WTC11 (cell line): ENCODE data around the gene TRIM60. TPM values are rescaled to one million over a fixed set of nuclear protein-coding genes. Genes with fewer than 3 reads are reported as not detected.

Experiments
- ATAC-seq: fragments of 200-7000 bp; cut with Tn5 transposase; 2 replicates; pipeline ENCODE4 v1.10.0; 2021; ENCODE audit warnings: mild to moderate bottlenecking, moderate library complexity
- CTCF ChIA-PET: fragments of 300-600 bp; sonication (Branson Sonifier 250); formaldehyde crosslinking; loops from one replicate; lab custom pipeline; 2021; ENCODE audit warnings: antibody characterized with exemption; lab: Charles Lee
- POLR2A ChIA-PET: fragments of 350-600 bp; sonication (Branson Sonifier 250); formaldehyde crosslinking; loops from one replicate; lab custom pipeline; 2021; ENCODE audit warnings: antibody characterized with exemption; lab: Charles Lee
- DNase-seq: peaks from one replicate; pipeline ENCODE4 v3.0.0; 2021; ENCODE audit warnings: low spot score
- H3K27ac Mint-ChIP-seq: 2 replicates; pipeline ENCODE4 v1.8.0; 2021; ENCODE audit warnings: mixed read lengths
- H3K27me3 Mint-ChIP-seq: 2 replicates; pipeline ENCODE4 v1.8.0; 2021; ENCODE audit warnings: low read depth, mild to moderate bottlenecking, moderate library complexity, mixed read lengths
- H3K36me3 Mint-ChIP-seq: 2 replicates; pipeline ENCODE4 v1.8.0; 2021; ENCODE audit warnings: mixed read lengths
- H3K4me1 Mint-ChIP-seq: 2 replicates; pipeline ENCODE4 v1.8.0; 2022; ENCODE audit warnings: mixed read lengths
- H3K4me3 Mint-ChIP-seq: 2 replicates; pipeline ENCODE4 v1.8.0; 2021; ENCODE audit warnings: mild to moderate bottlenecking, moderate library complexity, mixed read lengths
- H3K9me3 Mint-ChIP-seq: 2 replicates; pipeline ENCODE4 v1.8.0; 2021; ENCODE audit warnings: mixed read lengths
- ETV6 ChIP-seq: sonication (generic); formaldehyde crosslinking; IDR thresholded peaks from 2 replicates; pipeline ENCODE4 v1.8.1; 2022; ENCODE audit warnings: mild to moderate bottlenecking, missing genetic modification reagents
- GTF2I ChIP-seq: fragments of 250-450 bp; sonication (Bioruptor Pico); conservative IDR thresholded peaks from 2 replicates; pipeline ENCODE4 v1.4.0; 2021; ENCODE audit warnings: mild to moderate bottlenecking
- JAZF1 ChIP-seq: fragments of 250-450 bp; sonication (Bioruptor Pico); IDR thresholded peaks from 2 replicates; pipeline ENCODE4 v1.9.0; 2021; ENCODE audit warnings: moderate library complexity, mild to moderate bottlenecking, inconsistent platforms
- MYBL2 ChIP-seq: sonication (generic); formaldehyde crosslinking; IDR thresholded peaks from 2 replicates; pipeline ENCODE4 v1.8.1; 2023; ENCODE audit warnings: mild to moderate bottlenecking, moderate library complexity, missing genetic modification reagents
- NFE2L1 ChIP-seq: sonication (generic); formaldehyde crosslinking; IDR thresholded peaks from 2 replicates; pipeline ENCODE4 v1.8.1; 2023; ENCODE audit warnings: missing genetic modification reagents
- NFYB ChIP-seq: sonication (generic); formaldehyde crosslinking; conservative IDR thresholded peaks from 2 replicates; pipeline ENCODE4 v1.8.0; 2022; ENCODE audit warnings: low read depth, missing genetic modification reagents
- RELA ChIP-seq: sonication (generic); formaldehyde crosslinking; IDR thresholded peaks from 2 replicates; pipeline ENCODE4 v1.8.1; 2022; ENCODE audit warnings: missing genetic modification reagents, mild to moderate bottlenecking, borderline replicate concordance
- SMAD3 ChIP-seq: sonication (generic); formaldehyde crosslinking; IDR thresholded peaks from 2 replicates; pipeline ENCODE4 v1.8.0; 2022; ENCODE audit warnings: missing genetic modification reagents, mild to moderate bottlenecking, borderline replicate concordance
- ZNF138 ChIP-seq: sonication (generic); formaldehyde crosslinking; conservative IDR thresholded peaks from 2 replicates; pipeline ENCODE4 v1.8.1; 2022; ENCODE audit warnings: mild to moderate bottlenecking, moderate library complexity, missing genetic modification reagents
- ZNF232 ChIP-seq: sonication (generic); formaldehyde crosslinking; IDR thresholded peaks from 2 replicates; pipeline ENCODE4 v1.8.0; 2022; ENCODE audit warnings: mild to moderate bottlenecking, missing genetic modification reagents
- ZNF263 ChIP-seq: sonication (generic); formaldehyde crosslinking; IDR thresholded peaks from 2 replicates; pipeline ENCODE4 v1.8.1; 2022; ENCODE audit warnings: low read depth, mild to moderate bottlenecking, moderate library complexity, missing genetic modification reagents
- ZNF423 ChIP-seq: fragments of 250-450 bp; sonication (Bioruptor Pico); IDR thresholded peaks from 2 replicates; pipeline ENCODE4 v2.1.2; 2022; ENCODE audit warnings: mild to moderate bottlenecking, moderate library complexity
- total RNA-seq: library from RNA; stranded (reverse); gene quantifications from 3 replicates; pipeline ENCODE4 v1.2.3, GENCODE V29; 2021
- TF ChIP-seq, protein P1 (sequence below): sonication (generic); formaldehyde crosslinking; IDR thresholded peaks from 2 replicates; pipeline ENCODE4 v1.8.0; 2023; ENCODE audit warnings: mild to moderate bottlenecking, missing genetic modification reagents
- TF ChIP-seq, protein P2 (sequence below): sonication (generic); formaldehyde crosslinking; IDR thresholded peaks from 2 replicates; pipeline ENCODE4 v1.8.0; 2022; ENCODE audit warnings: mild to moderate bottlenecking, missing genetic modification reagents
- TF ChIP-seq, protein P3 (sequence below): fragments of 250-450 bp; sonication (Bioruptor Pico); IDR thresholded peaks from 2 replicates; pipeline ENCODE4 v2.1.2; 2022; ENCODE audit warnings: mild to moderate bottlenecking, moderate library complexity
- TF ChIP-seq, protein P4 (sequence below): sonication (generic); formaldehyde crosslinking; IDR thresholded peaks from 2 replicates; pipeline ENCODE4 v1.8.1; 2022; ENCODE audit warnings: mild to moderate bottlenecking, moderate library complexity, missing genetic modification reagents
- TF ChIP-seq, protein P5 (sequence below): sonication (generic); formaldehyde crosslinking; IDR thresholded peaks from 2 replicates; pipeline ENCODE4 v1.8.1; 2022; ENCODE audit warnings: low read depth, missing genetic modification reagents, borderline replicate concordance
- TF ChIP-seq, protein P6 (sequence below): sonication (generic); formaldehyde crosslinking; IDR thresholded peaks from 2 replicates; pipeline ENCODE4 v1.8.0; 2022; ENCODE audit warnings: mild to moderate bottlenecking, missing genetic modification reagents
- TF ChIP-seq, protein P7 (sequence below): fragments of 200-600 bp; IDR thresholded peaks from 2 replicates; pipeline ENCODE4 v1.8.0; 2022; ENCODE audit warnings: antibody characterized with exemption
- TF ChIP-seq, protein P8 (sequence below): sonication (generic); formaldehyde crosslinking; conservative IDR thresholded peaks from 2 replicates; pipeline ENCODE4 v1.8.1; 2023; ENCODE audit warnings: mild to moderate bottlenecking, low read depth, missing genetic modification reagents, moderate library complexity

Gene TRIM60
- total RNA-seq, 1 experiment from 2014 or later, result not detected

DNA sequence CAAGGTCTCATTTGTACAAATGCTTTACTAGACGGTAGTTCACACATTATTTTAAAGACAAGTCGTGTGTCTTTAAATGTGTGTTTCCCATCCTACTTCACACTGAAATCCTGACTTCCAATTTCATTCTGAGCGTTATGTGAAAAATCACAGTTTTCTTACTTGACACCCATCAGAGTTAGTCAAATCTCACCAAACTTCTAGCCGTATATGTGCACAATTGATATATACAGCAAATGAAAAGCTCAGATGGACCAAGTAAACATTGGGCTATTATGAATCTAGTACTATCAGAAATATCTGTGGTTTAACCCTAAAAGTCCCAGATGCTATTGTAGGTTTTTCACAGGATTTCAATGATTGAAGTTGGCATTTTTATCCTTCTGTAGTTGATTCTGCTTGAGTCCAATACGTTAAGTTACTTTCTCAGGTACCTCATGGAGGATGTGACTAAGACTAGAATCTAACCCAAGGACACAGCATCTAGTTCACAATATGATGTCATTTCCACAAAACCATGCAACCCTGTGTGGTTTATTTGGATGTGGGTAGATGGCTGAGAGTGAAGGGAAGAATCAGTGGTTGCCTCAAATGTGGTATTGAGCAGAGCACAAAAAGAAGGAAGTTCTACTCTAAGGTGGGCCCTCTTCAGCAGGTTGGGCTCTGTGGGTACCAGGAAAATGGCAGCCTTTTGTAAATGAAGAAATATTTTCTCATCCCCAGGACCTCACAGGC, 22.1 kb upstream of the TRIM60 start:
- CTCF ChIA-PET, result no interaction called here
- no peaks in the 10 kb centered on the region for H3K4me1 Mint-ChIP-seq
- H3K9me3 Mint-ChIP-seq, result no peaks in the 10 kb centered on the region
- no peaks in the 10 kb centered on the region for H3K36me3 Mint-ChIP-seq
- POLR2A ChIA-PET, result interaction anchor here (0.6 kb wide), 1 partner anchor 103 kb away, joined by 3 read pairs; no protein-coding TSS in a partner anchor
- DNase-seq, result no peak
- TF ChIP-seq RELA (CRISPR knock-in tag) (no peak), ZNF423 (CRISPR knock-in tag) (no peak), ZNF138 (no peak), GTF2I (CRISPR knock-in tag) (no peak), ZNF263 (CRISPR knock-in tag) (no peak), MYBL2 (no peak), NFYB (CRISPR knock-in tag) (no peak), NFE2L1 (CRISPR knock-in tag) (no peak), ETV6 (CRISPR knock-in tag) (no peak)
- TF ChIP-seq, protein P1, sequence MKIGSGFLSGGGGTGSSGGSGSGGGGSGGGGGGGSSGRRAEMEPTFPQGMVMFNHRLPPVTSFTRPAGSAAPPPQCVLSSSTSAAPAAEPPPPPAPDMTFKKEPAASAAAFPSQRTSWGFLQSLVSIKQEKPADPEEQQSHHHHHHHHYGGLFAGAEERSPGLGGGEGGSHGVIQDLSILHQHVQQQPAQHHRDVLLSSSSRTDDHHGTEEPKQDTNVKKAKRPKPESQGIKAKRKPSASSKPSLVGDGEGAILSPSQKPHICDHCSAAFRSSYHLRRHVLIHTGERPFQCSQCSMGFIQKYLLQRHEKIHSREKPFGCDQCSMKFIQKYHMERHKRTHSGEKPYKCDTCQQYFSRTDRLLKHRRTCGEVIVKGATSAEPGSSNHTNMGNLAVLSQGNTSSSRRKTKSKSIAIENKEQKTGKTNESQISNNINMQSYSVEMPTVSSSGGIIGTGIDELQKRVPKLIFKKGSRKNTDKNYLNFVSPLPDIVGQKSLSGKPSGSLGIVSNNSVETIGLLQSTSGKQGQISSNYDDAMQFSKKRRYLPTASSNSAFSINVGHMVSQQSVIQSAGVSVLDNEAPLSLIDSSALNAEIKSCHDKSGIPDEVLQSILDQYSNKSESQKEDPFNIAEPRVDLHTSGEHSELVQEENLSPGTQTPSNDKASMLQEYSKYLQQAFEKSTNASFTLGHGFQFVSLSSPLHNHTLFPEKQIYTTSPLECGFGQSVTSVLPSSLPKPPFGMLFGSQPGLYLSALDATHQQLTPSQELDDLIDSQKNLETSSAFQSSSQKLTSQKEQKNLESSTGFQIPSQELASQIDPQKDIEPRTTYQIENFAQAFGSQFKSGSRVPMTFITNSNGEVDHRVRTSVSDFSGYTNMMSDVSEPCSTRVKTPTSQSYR, result no peak
- TF ChIP-seq, protein P2, sequence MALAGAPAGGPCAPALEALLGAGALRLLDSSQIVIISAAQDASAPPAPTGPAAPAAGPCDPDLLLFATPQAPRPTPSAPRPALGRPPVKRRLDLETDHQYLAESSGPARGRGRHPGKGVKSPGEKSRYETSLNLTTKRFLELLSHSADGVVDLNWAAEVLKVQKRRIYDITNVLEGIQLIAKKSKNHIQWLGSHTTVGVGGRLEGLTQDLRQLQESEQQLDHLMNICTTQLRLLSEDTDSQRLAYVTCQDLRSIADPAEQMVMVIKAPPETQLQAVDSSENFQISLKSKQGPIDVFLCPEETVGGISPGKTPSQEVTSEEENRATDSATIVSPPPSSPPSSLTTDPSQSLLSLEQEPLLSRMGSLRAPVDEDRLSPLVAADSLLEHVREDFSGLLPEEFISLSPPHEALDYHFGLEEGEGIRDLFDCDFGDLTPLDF, result no peak
- TF ChIP-seq, protein P3, sequence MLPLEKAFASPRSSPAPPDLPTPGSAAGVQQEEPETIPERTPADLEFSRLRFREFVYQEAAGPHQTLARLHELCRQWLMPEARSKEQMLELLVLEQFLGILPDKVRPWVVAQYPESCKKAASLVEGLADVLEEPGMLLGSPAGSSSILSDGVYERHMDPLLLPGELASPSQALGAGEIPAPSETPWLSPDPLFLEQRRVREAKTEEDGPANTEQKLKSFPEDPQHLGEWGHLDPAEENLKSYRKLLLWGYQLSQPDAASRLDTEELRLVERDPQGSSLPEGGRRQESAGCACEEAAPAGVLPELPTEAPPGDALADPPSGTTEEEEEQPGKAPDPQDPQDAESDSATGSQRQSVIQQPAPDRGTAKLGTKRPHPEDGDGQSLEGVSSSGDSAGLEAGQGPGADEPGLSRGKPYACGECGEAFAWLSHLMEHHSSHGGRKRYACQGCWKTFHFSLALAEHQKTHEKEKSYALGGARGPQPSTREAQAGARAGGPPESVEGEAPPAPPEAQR (CRISPR knock-in tag), result no peak
- TF ChIP-seq, protein P4, sequence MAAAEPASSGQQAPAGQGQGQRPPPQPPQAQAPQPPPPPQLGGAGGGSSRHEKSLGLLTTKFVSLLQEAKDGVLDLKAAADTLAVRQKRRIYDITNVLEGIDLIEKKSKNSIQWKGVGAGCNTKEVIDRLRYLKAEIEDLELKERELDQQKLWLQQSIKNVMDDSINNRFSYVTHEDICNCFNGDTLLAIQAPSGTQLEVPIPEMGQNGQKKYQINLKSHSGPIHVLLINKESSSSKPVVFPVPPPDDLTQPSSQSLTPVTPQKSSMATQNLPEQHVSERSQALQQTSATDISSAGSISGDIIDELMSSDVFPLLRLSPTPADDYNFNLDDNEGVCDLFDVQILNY (CRISPR knock-in tag), result no peak
- TF ChIP-seq, protein P5, sequence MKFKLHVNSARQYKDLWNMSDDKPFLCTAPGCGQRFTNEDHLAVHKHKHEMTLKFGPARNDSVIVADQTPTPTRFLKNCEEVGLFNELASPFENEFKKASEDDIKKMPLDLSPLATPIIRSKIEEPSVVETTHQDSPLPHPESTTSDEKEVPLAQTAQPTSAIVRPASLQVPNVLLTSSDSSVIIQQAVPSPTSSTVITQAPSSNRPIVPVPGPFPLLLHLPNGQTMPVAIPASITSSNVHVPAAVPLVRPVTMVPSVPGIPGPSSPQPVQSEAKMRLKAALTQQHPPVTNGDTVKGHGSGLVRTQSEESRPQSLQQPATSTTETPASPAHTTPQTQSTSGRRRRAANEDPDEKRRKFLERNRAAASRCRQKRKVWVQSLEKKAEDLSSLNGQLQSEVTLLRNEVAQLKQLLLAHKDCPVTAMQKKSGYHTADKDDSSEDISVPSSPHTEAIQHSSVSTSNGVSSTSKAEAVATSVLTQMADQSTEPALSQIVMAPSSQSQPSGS, result no peak
- ATAC-seq, result no peak
- H3K27ac Mint-ChIP-seq, result no peak overlapping the region
- no peak overlapping the region for H3K4me3 Mint-ChIP-seq
- no peaks in the 10 kb centered on the region for H3K27me3 Mint-ChIP-seq

DNA sequence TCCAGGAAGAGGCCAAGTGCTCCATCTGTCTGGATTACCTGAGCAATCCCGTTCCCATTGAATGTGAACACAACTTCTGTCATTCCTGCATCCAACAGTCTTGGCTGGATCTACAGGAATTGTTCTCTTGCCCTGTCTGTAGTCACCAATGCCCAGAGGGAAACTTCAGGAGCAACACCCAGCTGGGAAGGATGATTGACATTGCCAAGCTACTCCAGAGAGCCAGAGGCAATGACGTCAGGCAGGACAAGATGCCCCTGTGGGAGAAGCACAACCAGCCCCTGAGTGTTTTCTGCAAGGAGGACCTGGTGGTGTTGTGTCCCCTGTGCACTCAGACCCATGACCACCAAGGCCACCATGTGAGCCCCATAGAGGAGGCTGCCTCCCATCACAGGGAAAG, 21.3 kb upstream of the TRIM60 start:
- ChIA-PET CTCF (no interaction called here), POLR2A (no interaction called here)
- no peaks in the 10 kb centered on the region for H3K9me3 Mint-ChIP-seq
- H3K36me3 Mint-ChIP-seq, result no peaks in the 10 kb centered on the region
- H3K4me1 Mint-ChIP-seq, result no peaks in the 10 kb centered on the region
- no peak for ATAC-seq
- no peak for DNase-seq
- no peaks in the 10 kb centered on the region; the same call in 1 of the 2 replicates for H3K27me3 Mint-ChIP-seq
- H3K4me3 Mint-ChIP-seq, result no peak overlapping the region
- H3K27ac Mint-ChIP-seq, result no peak overlapping the region
- TF ChIP-seq, protein P5, result no peak
- TF ChIP-seq, protein P6, sequence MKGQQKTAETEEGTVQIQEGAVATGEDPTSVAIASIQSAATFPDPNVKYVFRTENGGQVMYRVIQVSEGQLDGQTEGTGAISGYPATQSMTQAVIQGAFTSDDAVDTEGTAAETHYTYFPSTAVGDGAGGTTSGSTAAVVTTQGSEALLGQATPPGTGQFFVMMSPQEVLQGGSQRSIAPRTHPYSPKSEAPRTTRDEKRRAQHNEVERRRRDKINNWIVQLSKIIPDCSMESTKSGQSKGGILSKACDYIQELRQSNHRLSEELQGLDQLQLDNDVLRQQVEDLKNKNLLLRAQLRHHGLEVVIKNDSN, result no peak
- TF ChIP-seq, protein P7, sequence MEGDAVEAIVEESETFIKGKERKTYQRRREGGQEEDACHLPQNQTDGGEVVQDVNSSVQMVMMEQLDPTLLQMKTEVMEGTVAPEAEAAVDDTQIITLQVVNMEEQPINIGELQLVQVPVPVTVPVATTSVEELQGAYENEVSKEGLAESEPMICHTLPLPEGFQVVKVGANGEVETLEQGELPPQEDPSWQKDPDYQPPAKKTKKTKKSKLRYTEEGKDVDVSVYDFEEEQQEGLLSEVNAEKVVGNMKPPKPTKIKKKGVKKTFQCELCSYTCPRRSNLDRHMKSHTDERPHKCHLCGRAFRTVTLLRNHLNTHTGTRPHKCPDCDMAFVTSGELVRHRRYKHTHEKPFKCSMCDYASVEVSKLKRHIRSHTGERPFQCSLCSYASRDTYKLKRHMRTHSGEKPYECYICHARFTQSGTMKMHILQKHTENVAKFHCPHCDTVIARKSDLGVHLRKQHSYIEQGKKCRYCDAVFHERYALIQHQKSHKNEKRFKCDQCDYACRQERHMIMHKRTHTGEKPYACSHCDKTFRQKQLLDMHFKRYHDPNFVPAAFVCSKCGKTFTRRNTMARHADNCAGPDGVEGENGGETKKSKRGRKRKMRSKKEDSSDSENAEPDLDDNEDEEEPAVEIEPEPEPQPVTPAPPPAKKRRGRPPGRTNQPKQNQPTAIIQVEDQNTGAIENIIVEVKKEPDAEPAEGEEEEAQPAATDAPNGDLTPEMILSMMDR, result no peak
- TF ChIP-seq ZNF232 (CRISPR knock-in tag), result no peak
- TF ChIP-seq JAZF1 (CRISPR knock-in tag), result no peak
- TF ChIP-seq, protein P8, sequence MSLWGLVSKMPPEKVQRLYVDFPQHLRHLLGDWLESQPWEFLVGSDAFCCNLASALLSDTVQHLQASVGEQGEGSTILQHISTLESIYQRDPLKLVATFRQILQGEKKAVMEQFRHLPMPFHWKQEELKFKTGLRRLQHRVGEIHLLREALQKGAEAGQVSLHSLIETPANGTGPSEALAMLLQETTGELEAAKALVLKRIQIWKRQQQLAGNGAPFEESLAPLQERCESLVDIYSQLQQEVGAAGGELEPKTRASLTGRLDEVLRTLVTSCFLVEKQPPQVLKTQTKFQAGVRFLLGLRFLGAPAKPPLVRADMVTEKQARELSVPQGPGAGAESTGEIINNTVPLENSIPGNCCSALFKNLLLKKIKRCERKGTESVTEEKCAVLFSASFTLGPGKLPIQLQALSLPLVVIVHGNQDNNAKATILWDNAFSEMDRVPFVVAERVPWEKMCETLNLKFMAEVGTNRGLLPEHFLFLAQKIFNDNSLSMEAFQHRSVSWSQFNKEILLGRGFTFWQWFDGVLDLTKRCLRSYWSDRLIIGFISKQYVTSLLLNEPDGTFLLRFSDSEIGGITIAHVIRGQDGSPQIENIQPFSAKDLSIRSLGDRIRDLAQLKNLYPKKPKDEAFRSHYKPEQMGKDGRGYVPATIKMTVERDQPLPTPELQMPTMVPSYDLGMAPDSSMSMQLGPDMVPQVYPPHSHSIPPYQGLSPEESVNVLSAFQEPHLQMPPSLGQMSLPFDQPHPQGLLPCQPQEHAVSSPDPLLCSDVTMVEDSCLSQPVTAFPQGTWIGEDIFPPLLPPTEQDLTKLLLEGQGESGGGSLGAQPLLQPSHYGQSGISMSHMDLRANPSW (CRISPR knock-in tag), result no peak
- TF ChIP-seq NFYB (CRISPR knock-in tag), result no peak
- no peak for TF ChIP-seq SMAD3 (CRISPR knock-in tag)
